K562 (cell line): ENCODE data around the gene MPHOSPH8. TPM values are rescaled to one million over a fixed set of nuclear protein-coding genes. Genes with fewer than 3 reads are reported as not detected.

Experiments
- ATAC-seq: fragments of 200-7000 bp; cut with Tn5 transposase; 3 replicates; pipeline ENCODE4 v1.9.1; 2020; ENCODE audit warnings: moderate library complexity
- BruUV-seq: library from RNA; stranded (reverse); fragments of 400-500 nt; replicated peaks from 2 replicates; lab custom pipeline; 2021; lab: Mats Ljungman, UMichigan
- CTCF ChIA-PET: fragments of 300-600 bp; formaldehyde crosslinking; extraction: SDS; loops from one replicate; lab custom pipeline; 2021; ENCODE audit warnings: low intra/inter-chr PET ratio; lab: Yijun Ruan, JAX
- POLR2A ChIA-PET: fragments of 300-600, 350-650 bp; sonication (Branson Sonifier 250); formaldehyde crosslinking; extraction: SDS; loops from one replicate; lab custom pipeline; 2021; ENCODE audit warnings: antibody characterized with exemption, inconsistent platforms; lab: Yijun Ruan, JAX
- DNase-seq, 4 experiments: peaks; one replicate each; pipeline versions ENCODE4 v3.0.0 to v3.0.0-alpha.2; 2011 to 2018; ENCODE audit warnings: low spot score in 3 of 4, mixed read lengths in 3 of 4; ENCODE audit errors: extremely low read depth in 1 of 4
- FAIRE-seq: peaks from 2 replicates; lab custom pipeline; 2011; peaks lifted over from hg19 to GRCh38; lab: Jason Lieb, UNC
- H2AFZ ChIP-seq: 2 replicates; pipeline ENCODE4 v1.6.0; 2011; ENCODE audit warnings: low read depth, low read length, control low read depth, inconsistent platforms
- H3K27ac ChIP-seq: fragments of 200-600 bp; 3 replicates; pipeline ENCODE4 v1.8.0; 2011; ENCODE audit warnings: low read depth, mild to moderate bottlenecking, control low read depth, inconsistent platforms, low read length, moderate library complexity, mixed read lengths; ENCODE audit errors: extremely low read depth
- H3K27me3 ChIP-seq, 2 experiments: fragments of 300-600 bp in 1 of 2; 2 replicates in 1 of 2; 3 replicates in 1 of 2; pipeline versions ENCODE4 v1.6.0 to v1.8.0; 2011; ENCODE audit warnings: inconsistent platforms in 2 of 2, low read length in 2 of 2, mild to moderate bottlenecking in 1 of 2, mixed read lengths in 1 of 2, moderate library complexity in 1 of 2; ENCODE audit not compliant: control insufficient read depth in 2 of 2, insufficient read depth in 2 of 2
- H3K36me3 ChIP-seq: fragments of 300-600 bp; 3 replicates; pipeline ENCODE4 v1.8.0; 2011; ENCODE audit warnings: mild to moderate bottlenecking, low read length, inconsistent platforms; ENCODE audit not compliant: control insufficient read depth, insufficient read depth
- H3K4me1 ChIP-seq, 2 experiments: fragments of 200-600 bp in 1 of 2; replicated peaks in 1 of 2; 2 replicates in 1 of 2; 3 replicates in 1 of 2; pipeline versions ENCODE4 v1.5.1 to v1.8.0; 2011; ENCODE audit warnings: inconsistent platforms in 2 of 2, low read length in 2 of 2, mild to moderate bottlenecking in 1 of 2, mixed read lengths in 1 of 2, moderate library complexity in 1 of 2; ENCODE audit not compliant: control insufficient read depth in 2 of 2, insufficient read depth in 2 of 2
- H3K4me2 ChIP-seq: 2 replicates; pipeline ENCODE4 v1.6.1; 2011; ENCODE audit warnings: low read length, control low read depth, inconsistent platforms, mixed read lengths; ENCODE audit not compliant: insufficient read depth
- H3K4me3 ChIP-seq: fragments of 200-600 bp; sonication (generic), shearing (Covaris generic); 2 replicates; pipeline ENCODE4 v1.5.1; 2016; ENCODE audit warnings: control low read depth, inconsistent platforms
- H3K79me2 ChIP-seq: fragments of 200-600 bp; 3 replicates; pipeline ENCODE4 v1.8.0; 2011; ENCODE audit warnings: low read length, inconsistent platforms; ENCODE audit not compliant: control insufficient read depth, insufficient read depth
- H3K9ac ChIP-seq, 2 experiments: 2 replicates each; pipeline versions ENCODE4 v1.6.0 to v1.6.1; 2011; ENCODE audit warnings: low read depth in 2 of 2, low read length in 2 of 2, control low read depth in 1 of 2, inconsistent platforms in 1 of 2, mild to moderate bottlenecking in 1 of 2, mixed read lengths in 1 of 2; ENCODE audit not compliant: insufficient read depth in 1 of 2
- H3K9me1 ChIP-seq: one replicate; pipeline ENCODE4 v1.6.0; 2011; ENCODE audit warnings: inconsistent platforms, mild to moderate bottlenecking, low read length, moderate library complexity; ENCODE audit not compliant: control insufficient read depth, insufficient read depth
- H3K9me3 ChIP-seq: replicated peaks from 2 replicates; pipeline ENCODE4 v1.5.1; 2011; ENCODE audit warnings: low read depth, low read length, inconsistent platforms; ENCODE audit not compliant: control insufficient read depth, insufficient read depth
- H4K20me1 ChIP-seq: replicated peaks from 2 replicates; pipeline ENCODE4 v1.6.1; 2011; ENCODE audit warnings: low read length, inconsistent platforms, mixed read lengths; ENCODE audit not compliant: control insufficient read depth, insufficient read depth
- CREB5 ChIP-seq: fragments of 250-450 bp; sonication (Bioruptor Pico); IDR thresholded peaks from 2 replicates; pipeline ENCODE4 v1.5.0; 2020; ENCODE audit warnings: mild to moderate bottlenecking
- DPF2 ChIP-seq: fragments of 450-650 bp; IDR thresholded peaks from 2 replicates; pipeline ENCODE4 v1.6.1; 2016
- ETV6 ChIP-seq, 3 experiments: fragments of 150-350 bp in 1 of 3; sonication (generic) in 1 of 3; formaldehyde crosslinking in 1 of 3; IDR thresholded peaks; 2 replicates each; pipeline versions ENCODE4 v1.6.1 to v1.8.0; 2014 to 2022; ENCODE audit warnings: borderline replicate concordance in 2 of 3, low read depth in 2 of 3, antibody characterized with exemption in 1 of 3, low read length in 1 of 3, mild to moderate bottlenecking in 1 of 3, missing genetic modification reagents in 1 of 3
- HMBOX1 ChIP-seq: sonication (generic); IDR thresholded peaks from 2 replicates; pipeline ENCODE4 v1.6.1; 2016
- KDM2B ChIP-seq: fragments of 250-450 bp; sonication (Bioruptor Pico); IDR thresholded peaks from 2 replicates; pipeline ENCODE4 v1.8.0; 2021; ENCODE audit warnings: mild to moderate bottlenecking, moderate library complexity
- KLF16 ChIP-seq: IDR thresholded peaks from 2 replicates; pipeline ENCODE4 v1.6.1; 2016; ENCODE audit warnings: antibody characterized with exemption
- MED1 ChIP-seq: sonication (generic); formaldehyde crosslinking; IDR thresholded peaks from 2 replicates; pipeline ENCODE4 v1.8.1; 2023; ENCODE audit warnings: missing genetic modification reagents, borderline replicate concordance
- PPARD ChIP-seq: fragments of 250-450 bp; sonication (Bioruptor Pico); IDR thresholded peaks from 2 replicates; pipeline ENCODE4 v1.8.0; 2022; ENCODE audit warnings: inconsistent platforms, mild to moderate bottlenecking, moderate library complexity
- RBBP5 ChIP-seq: fragments of 200-600 bp; sonication (generic); IDR thresholded peaks from 2 replicates; pipeline ENCODE4 v1.6.1; 2012; ENCODE audit warnings: borderline replicate concordance, mild to moderate bottlenecking, low read length, control low read depth, inconsistent platforms; ENCODE audit not compliant: insufficient read depth, poor library complexity, severe bottlenecking
- SMC3 ChIP-seq: conservative IDR thresholded peaks from 2 replicates; pipeline ENCODE4 v1.6.1; 2011; ENCODE audit warnings: low read depth, low read length, improper control_type of control experiment; ENCODE audit not compliant: insufficient read depth
- SUPT5H ChIP-seq: fragments of 450-650 bp; IDR thresholded peaks from 2 replicates; pipeline ENCODE4 v1.6.1; 2016
- USF1 ChIP-seq: sonication (generic); formaldehyde crosslinking; IDR thresholded peaks from 2 replicates; pipeline ENCODE4 v1.9.0; 2022; ENCODE audit warnings: mild to moderate bottlenecking, missing genetic modification reagents
- VEZF1 ChIP-seq: fragments of 200-800 bp; sonication (Bioruptor generic); IDR thresholded peaks from 2 replicates; pipeline ENCODE4 v1.6.1; 2017; ENCODE audit warnings: missing genetic modification characterization, missing compliant biosample characterization
- ZNF174 ChIP-seq: fragments of 250-450 bp; sonication (Bioruptor Pico); IDR thresholded peaks from 2 replicates; pipeline ENCODE4 v1.4.0; 2020; ENCODE audit warnings: mild to moderate bottlenecking
- ZNF354B ChIP-seq: fragments of 250-450 bp; sonication (Bioruptor Pico); IDR thresholded peaks from 2 replicates; pipeline ENCODE4 v1.4.0; 2020
- whole genome bisulfite sequencing: fragments of 100-300 bp; shearing (Covaris generic); methylation state at CpG from one replicate; pipeline ENCODE4 v1.1.6; 2016; ENCODE audit warnings: low coverage, mixed read lengths; ENCODE audit not compliant: insufficient coverage; ENCODE audit errors: missing lambda C conversion rate; 5-methylcytosine and 5-hydroxymethylcytosine counted together
- in situ Hi-C: fragments of 300-500 bp; cut with MboI; formaldehyde crosslinking; loops from 4 replicates; pipeline ENCODE4 v1.15.0; 2018; ENCODE audit warnings: inconsistent platforms, mixed read lengths
- intact Hi-C: fragments of 100-400 bp; cut with micrococcal nuclease; formaldehyde crosslinking; loops from 2 replicates; pipeline ENCODE4 v1.14.2; 2022
- polyA plus RNA-seq, 8 experiments: library from polyadenylated mRNA; depleted of rRNA in 4 of 8; stranded (reverse) in 5 of 8; unstranded in 3 of 8; fragments of >200 nt; fragmentation: Nextera tagmentation in 2 of 8; fragmentation: Illumina TruSeq in 1 of 8; extraction: Ambion mirVana in 2 of 8; extraction: Trizol in 1 of 8; gene quantifications; 2 replicates each; pipeline versions ENCODE4 v1.2.1 to v1.2.3, GENCODE V29; 2011 to 2014; ENCODE audit warnings: inconsistent platforms in 1 of 8, missing spikeins in 1 of 8
- total RNA-seq, 7 experiments: library from RNA; depleted of rRNA in 6 of 7; stranded (reverse); fragments of >200 nt in 6 of 7; fragmentation: Illumina TruSeq in 2 of 7; extraction: Trizol in 2 of 7; gene quantifications; 2 replicates each; pipeline versions ENCODE4 v1.2.1 to v1.2.3, GENCODE V29; 2011 to 2021; ENCODE audit warnings: low replicate concordance in 1 of 7

Gene MPHOSPH8
- total and polyA plus RNA-seq, 9 of the 15 experiments (the other 6 are each of a cell fraction or from before 2014, with no cell fraction given) = 10.3 to 24.8 (median 16.6) TPM

GRCh38 chr13:19643652-19644051, 10.2 kb downstream of the MPHOSPH8 start (continued):
- TF ChIP-seq SMC3 (no peak), HMBOX1 (no peak), USF1 (CRISPR knock-in tag) (no peak), KDM2B (CRISPR knock-in tag) (no peak), CREB5 (CRISPR knock-in tag) (no peak)

GRCh38 chr13:19645000-19645399, 11.5 kb downstream of the MPHOSPH8 start:
- no peak for DNase-seq
- intact Hi-C loops = no loop called here
- H3K9me1 ChIP-seq = no peaks in the 10 kb centered on the region
- no peak; the same call in 2 of the 3 replicates for ATAC-seq
- 0 out of 4 replicates have a peak overlapping the region, but pooled peaks of 1 of the 2 experiments have one; percentile 13 for H3K9ac ChIP-seq
- CTCF ChIA-PET = no interaction called here
- in situ Hi-C loops = no loop called here
- no peak overlapping the region for H3K4me2 ChIP-seq
- peaks cover 10% of the 10 kb centered on the region; the same call in 2 of the 3 replicates for H3K79me2 ChIP-seq
- peaks cover 53% of the 10 kb centered on the region for H3K36me3 ChIP-seq
- no peak overlapping the region for H3K4me3 ChIP-seq
- no TSS peak for BruUV-seq
- no peaks in the 10 kb centered on the region for H3K27me3 ChIP-seq
- POLR2A ChIA-PET = interaction anchor here (0.8 kb wide), 1 partner anchor 11 kb away, joined by 6 read pairs; the partner anchor contains the start of gene MPHOSPH8
- no peak overlapping the region for H3K27ac ChIP-seq
- H3K4me1 ChIP-seq = no peaks in the 10 kb centered on the region; a peak in 1 of 5 replicates
- H4K20me1 ChIP-seq = no peaks in the 10 kb centered on the region
- no peak overlapping the region for H2AFZ ChIP-seq
- no peak for FAIRE-seq
- WGBS = 100% methylated on average over 1 of the region's 2 CpGs
- H3K9me3 ChIP-seq = no peaks in the 10 kb centered on the region
- TF ChIP-seq CREB5 (CRISPR knock-in tag) (no peak), SUPT5H (no peak), RBBP5 (no peak), KLF16 (no peak), MED1 (CRISPR knock-in tag) (no peak), ZNF174 (CRISPR knock-in tag) (no peak), ETV6 (IDR thresholded peaks at IDR 0.05; ENCODE audit: borderline replicate concordance in 1 of 2, low read depth in 2 of 2, low read length in 1 of 2) (no peak), ETV6 (CRISPR knock-in tag; IDR thresholded peaks at IDR 0.05; ENCODE audit: borderline replicate concordance) (no peak), ZNF354B (no peak), VEZF1 (CRISPR knock-in tag) (no peak), PPARD (CRISPR knock-in tag) (no peak), DPF2 (no peak)
